PC-3 (cell line): ENCODE data around the gene PPP1R9B.

Source experiments
- EZH2phosphoT487 ChIP-seq: fragments of 300-600 bp; sonication (generic); IDR thresholded peaks from 2 replicates; pipeline ENCODE4 v1.6.1; 2018; ENCODE audit warnings: mild to moderate bottlenecking, antibody characterized with exemption, low read length, borderline replicate concordance
- TF ChIP-seq, protein P1 (sequence below): fragments of 300-600 bp; sonication (generic); conservative IDR thresholded peaks from 2 replicates; pipeline ENCODE4 v1.5.1; 2017; ENCODE audit warnings: antibody characterized with exemption, low read depth, mild to moderate bottlenecking, low read length

DNA sequence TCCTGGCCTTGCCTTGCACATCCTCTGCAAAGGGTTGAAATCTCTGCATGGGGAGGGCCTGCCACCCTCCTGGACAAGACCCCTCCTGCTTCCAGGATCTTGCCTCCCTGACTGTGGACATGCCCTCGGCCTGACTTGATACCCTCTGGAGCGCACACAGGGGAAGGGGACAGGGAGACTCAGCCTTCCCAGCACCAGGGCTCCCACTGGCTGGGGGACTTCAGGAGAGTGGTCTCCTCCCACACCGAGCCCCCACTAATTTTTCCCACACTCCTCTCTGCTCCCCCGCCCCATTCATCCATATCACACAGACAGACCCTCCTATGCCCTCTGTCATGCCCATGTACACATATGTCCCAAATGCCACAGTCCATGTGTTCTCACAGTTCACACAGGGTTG is 29.6 kb upstream of the PPP1R9B start:
- TF ChIP-seq, protein P1, sequence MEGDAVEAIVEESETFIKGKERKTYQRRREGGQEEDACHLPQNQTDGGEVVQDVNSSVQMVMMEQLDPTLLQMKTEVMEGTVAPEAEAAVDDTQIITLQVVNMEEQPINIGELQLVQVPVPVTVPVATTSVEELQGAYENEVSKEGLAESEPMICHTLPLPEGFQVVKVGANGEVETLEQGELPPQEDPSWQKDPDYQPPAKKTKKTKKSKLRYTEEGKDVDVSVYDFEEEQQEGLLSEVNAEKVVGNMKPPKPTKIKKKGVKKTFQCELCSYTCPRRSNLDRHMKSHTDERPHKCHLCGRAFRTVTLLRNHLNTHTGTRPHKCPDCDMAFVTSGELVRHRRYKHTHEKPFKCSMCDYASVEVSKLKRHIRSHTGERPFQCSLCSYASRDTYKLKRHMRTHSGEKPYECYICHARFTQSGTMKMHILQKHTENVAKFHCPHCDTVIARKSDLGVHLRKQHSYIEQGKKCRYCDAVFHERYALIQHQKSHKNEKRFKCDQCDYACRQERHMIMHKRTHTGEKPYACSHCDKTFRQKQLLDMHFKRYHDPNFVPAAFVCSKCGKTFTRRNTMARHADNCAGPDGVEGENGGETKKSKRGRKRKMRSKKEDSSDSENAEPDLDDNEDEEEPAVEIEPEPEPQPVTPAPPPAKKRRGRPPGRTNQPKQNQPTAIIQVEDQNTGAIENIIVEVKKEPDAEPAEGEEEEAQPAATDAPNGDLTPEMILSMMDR = no peak
- no peak for TF ChIP-seq EZH2phosphoT487
